Dermis microvascular lymphatic vessel endothelial cell (primary cell): ENCODE measurements around the gene ARHGEF6. TPM values are rescaled to one million over a fixed set of nuclear protein-coding genes. Genes with fewer than 3 reads are reported as not detected.
"Not testable (repeated sequence)": the region's sequence is repeated elsewhere in the genome, so short reads cannot be mapped to it uniquely, and the experiment has no call there.

Source experiments
- DNase-seq, 2 donors: peaks; one replicate each; pipeline versions ENCODE4 v3.0.0 to v3.0.0-alpha.2; 2010; ENCODE audit warnings: low read depth in 2 of 2
- total RNA-seq: library from RNA; depleted of rRNA; stranded (reverse); fragments of >200 nt; gene quantifications from 2 replicates; pipeline ENCODE4 v1.2.1, GENCODE V29; 2014

ARHGEF6 gene
- total RNA-seq, 1 donor from 2014 or later: 8.9 TPM

GRCh38 chrX:136781180-136781797, 557 bp upstream of the ARHGEF6 start:
- DNase-seq: no peak

GRCh38 chrX:136780241-136780640, 491 bp downstream of the ARHGEF6 start:
- DNase-seq: no peak

GRCh38 chrX:136779346-136779781, 1.4 kb downstream of the ARHGEF6 start:
- no peak for DNase-seq

- no peak for DNase-seq
Observed at GRCh38 chrX:136778916-136779315, 1.8 kb downstream of the ARHGEF6 start.

- no peak for DNase-seq
Observed at GRCh38 chrX:136778020-136778419, 2.7 kb downstream of the ARHGEF6 start.

- DNase-seq: no peak
Observed at GRCh38 chrX:136773648-136774047, 7.1 kb downstream of the ARHGEF6 start.

GRCh38 chrX:136771869-136772268, 8.9 kb downstream of the ARHGEF6 start:
- DNase-seq: not testable (repeated sequence)

GRCh38 chrX:136768469-136769084, 12.2 kb downstream of the ARHGEF6 start:
- DNase-seq: no peak

- peak; percentile 45 to 66 for DNase-seq
Observed at GRCh38 chrX:136767104-136767941, 13.4 kb downstream of the ARHGEF6 start.

- DNase-seq: no peak
Observed at GRCh38 chrX:136766785-136767103, 14.0 kb downstream of the ARHGEF6 start.

- no peak for DNase-seq
Observed at GRCh38 chrX:136765821-136766356, 14.8 kb downstream of the ARHGEF6 start.

GRCh38 chrX:136764206-136764605, 16.5 kb downstream of the ARHGEF6 start:
- DNase-seq: no peak

- no peak for DNase-seq
Observed at GRCh38 chrX:136762820-136763452, 17.8 kb downstream of the ARHGEF6 start.

- no peak for DNase-seq
Observed at GRCh38 chrX:136761421-136761820, 19.3 kb downstream of the ARHGEF6 start.

GRCh38 chrX:136759968-136760367, 20.8 kb downstream of the ARHGEF6 start:
- no peak for DNase-seq

GRCh38 chrX:136755411-136755810, 25.3 kb downstream of the ARHGEF6 start:
- DNase-seq: no peak

GRCh38 chrX:136754651-136755050, 26.1 kb downstream of the ARHGEF6 start:
- DNase-seq: no peak

- no peak for DNase-seq
Observed at GRCh38 chrX:136752796-136753195, 27.9 kb downstream of the ARHGEF6 start.

- DNase-seq: no peak
Observed at GRCh38 chrX:136752346-136752745, 28.4 kb downstream of the ARHGEF6 start.

GRCh38 chrX:136750364-136750763, 30.4 kb downstream of the ARHGEF6 start:
- no peak for DNase-seq

GRCh38 chrX:136747003-136747986, 33.4 kb downstream of the ARHGEF6 start:
- DNase-seq: no peak
